GM19035 (cell line): ENCODE measurements around the gene LDB3.

Experiments
- ATAC-seq: cut with Tn5 transposase; IDR thresholded peaks from one replicate; pipeline ENCODE4 v1.9.1; 2021; ENCODE audit not compliant: unreplicated experiment

The LDB3 gene

DNA sequence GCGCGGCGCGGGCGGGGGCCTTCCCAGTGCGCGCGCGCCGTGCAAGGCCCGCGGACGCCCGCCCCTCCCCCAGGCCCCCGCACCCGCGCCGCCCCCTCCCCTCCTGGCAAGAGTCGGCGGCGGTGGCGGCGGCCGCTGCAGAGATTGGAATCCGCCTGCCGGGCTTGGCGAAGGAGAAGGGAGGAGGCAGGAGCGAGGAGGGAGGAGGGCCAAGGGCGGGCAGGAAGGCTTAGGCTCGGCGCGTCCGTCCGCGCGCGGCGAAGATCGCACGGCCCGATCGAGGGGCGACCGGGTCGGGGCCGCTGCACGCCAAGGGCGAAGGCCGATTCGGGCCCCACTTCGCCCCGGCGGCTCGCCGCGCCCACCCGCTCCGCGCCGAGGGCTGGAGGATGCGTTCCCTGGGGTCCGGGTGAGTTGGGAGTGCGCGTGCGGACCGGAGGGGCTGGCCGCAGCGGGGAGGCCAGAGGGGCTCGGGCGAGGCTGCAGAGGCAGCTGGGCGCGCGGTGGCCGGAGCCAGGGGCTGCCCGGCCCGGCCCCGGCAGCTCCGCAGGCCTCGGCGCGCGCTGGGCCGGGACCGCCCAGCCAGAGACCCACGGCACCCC, 88.3 kb downstream of the LDB3 start, which contains the start of gene BMPR1A:
Gene BMPR1A, plus strand, starts transcription at position 109 of the 602 bp plus-strand sequence. CDS start 119,400 bp downstream, outside the sequence.
- peak; percentile 38 for ATAC-seq

DNA sequence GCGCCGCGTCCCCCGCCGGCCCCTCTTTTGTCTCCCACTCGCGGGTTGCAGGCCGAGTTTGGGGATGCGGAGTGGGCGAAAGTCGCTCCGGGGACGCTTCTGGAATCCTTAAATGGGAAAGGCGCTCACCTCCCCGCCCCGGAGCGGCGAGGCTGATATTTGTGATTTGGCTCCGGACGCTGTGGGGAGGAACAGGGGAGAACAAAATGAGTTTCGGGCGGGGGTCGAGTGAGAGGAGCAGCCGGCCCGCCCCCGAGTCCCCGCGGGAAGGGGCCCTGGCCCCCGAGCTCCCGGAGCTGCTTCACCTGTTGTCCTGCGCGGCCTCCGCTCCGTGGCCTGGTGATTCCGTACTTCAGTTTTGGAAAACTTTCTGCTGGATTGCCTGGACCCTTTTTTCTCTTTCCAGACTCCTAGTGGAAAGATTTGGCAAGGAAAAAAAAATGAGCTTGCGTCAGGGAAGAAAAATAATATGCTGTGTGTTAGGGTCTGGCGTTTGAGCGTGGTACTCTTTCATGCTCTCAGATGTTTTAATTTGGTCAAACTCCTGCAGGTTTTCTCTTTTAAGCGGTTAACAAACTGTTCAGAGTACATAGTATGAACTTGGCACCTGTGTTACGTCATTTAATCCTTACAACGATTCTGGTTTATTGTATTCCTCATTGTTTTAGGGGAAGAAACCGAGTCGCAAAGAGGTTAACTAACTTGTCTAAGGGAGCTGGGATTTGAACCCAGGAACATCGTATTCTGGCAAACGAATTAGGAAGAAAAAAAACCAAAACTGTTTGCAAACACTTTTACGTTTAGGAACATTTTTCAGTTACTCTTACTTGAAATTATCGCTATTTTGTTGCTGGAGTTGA, 89.0 kb downstream of the LDB3 start:
- ATAC-seq, result peak; percentile 4

DNA sequence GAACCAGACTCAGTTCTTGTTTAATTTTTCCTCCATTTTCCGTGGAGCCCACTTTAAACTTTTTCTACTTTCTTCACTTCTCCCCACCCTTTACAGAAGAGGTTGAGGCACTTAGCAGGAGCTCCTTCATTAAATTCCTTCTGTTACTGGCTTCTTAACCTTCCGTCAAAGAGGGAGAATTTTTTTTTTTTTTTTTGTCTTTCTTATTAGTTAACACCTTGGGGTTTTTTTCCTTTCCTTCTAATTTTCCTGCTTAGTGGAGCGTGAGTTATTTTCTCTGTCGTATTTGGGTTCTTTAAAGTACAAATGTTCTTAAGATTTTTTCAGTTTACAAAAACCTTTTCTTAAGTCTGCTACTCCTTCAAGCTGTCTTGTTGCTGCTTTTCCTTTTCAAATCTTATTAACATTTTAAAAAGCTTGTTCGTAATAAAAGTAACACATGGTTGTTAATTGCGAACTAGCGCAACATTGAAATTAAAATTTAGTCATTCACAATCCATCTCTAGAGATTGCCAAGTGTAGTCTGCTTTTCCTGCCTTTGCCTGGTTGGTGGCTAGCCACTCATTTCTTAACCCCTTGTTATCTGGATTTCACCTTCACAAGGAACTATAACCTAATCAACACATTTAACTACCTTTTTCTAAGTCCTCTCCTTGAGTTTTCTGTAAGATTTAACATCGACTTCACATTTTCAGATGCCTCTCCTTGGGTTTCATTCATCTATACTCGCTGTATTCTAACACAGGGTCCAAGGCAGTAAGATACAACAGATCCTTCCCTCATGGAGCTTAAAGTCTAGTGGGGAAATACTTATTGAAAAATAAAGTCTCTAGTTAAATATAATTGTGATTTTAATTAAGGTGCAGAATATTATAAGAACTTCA, 90.1 kb downstream of the LDB3 start:
- ATAC-seq, result no peak

DNA sequence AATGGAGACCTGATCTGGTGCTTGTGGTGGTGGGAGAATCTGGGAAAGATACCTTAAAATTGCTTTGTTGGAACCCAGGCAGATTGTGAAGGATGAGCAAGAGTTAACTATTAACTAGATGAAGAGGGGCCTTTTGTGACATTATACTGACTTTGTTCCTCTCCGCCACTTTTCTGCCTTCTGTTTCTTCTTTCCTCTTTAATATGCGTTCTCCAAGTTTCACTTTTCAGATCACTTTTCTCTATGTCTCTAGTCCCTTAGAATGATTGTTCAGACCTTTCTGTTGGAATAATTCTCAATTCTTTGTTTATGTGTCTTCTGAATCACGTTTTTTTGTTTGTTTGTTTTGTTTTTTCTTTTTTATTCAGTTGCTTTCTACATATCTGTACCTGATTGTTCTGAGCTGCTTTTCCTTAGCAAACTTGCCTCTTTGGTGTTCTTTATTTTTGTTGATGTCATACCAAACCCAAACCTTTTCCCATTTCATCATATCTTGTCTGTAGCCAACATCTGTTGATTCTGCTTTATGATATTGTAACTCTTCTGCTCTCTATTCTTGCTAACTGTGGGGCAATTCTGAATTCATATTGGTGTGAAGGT, 90.9 kb downstream of the LDB3 start:
- ATAC-seq, result no peak

DNA sequence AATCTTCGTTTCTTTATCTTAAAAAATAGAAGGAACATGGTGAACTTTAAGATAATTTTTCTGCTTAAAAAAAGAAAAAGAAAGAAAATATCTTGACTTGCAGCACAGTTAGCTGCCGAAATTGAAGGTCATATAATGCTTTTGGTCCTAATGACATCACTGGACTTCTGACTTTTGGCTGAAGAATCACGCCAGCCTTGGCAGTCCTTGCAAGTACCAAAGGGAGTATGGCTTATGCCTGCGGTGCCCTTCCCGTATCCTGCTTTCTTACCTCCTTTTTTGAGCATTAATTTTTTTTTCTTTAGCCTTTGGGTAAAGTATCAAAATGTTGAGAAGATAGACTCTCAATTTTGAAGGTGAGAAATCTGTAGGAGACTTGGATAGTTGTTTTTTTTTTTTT, 95.1 kb downstream of the LDB3 start:
- ATAC-seq, result no peak

DNA sequence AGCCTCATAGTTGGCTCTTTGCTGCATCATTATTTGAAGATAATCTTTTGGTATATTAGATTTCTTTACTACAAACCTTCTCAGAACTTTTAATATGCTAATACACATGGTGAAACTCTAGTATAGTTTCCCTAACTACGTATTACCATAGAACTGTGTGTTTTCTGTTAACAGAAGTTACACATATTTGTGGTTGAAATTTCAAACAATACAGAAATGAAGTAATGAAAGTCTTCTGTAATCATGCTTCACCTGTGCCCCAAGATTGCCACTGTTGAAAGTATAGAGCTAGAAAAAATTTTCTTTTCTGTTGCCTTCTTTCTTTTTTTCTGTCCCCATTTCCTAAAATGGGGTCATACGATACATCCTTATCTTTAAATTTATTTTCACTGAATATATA, 97.2 kb downstream of the LDB3 start:
- ATAC-seq, result no peak

DNA sequence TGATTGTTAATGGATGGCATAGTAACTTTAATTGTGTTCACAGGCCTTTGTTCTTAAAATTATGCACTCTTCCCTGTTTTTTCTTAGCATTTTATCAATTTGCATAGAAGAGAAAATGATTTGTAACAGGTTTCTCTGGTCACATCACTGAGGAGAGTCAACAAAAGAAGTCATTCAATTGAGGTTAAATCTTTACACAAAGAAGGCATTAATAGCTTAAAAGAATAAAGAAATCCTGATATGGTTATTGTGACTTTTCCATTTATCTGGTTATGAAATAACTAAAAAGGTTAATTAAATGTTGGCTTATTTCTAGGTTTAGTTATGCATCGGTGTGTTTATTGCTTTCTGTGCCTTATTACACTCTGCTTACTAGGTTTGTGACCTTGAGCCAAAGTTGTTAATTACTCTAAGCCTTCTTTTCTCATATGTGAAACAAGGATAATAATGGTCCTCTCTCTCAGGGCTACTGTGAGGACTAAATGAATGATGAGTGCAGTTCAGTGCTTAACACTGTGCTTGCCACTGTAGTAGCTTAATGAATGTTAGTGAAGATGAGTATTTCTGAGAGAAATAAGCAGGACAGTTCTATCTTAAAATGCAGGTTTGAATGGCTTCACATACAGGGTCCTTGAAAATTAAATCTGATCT, 100.2 kb downstream of the LDB3 start:
- ATAC-seq, result no peak

DNA sequence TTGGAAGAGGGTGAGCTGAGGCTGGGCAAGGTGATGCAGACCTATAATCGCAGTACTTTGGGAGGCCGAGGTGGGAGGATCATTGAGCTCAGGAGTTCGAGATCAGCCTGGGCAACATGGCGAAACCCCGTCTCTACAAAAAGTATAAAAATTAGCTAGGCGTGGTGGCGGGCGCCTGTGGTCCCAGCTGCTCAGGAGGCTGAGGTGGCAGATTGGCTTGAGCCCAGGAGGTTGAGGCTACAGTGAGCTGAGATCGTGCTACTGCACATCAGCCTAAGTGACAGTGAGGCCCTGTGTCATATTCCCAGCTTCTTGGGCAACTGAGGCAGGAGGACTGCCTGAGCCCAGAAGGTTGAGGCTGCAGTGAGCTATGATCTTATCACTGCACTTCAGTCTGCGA, 101.7 kb downstream of the LDB3 start:
- no peak for ATAC-seq

DNA sequence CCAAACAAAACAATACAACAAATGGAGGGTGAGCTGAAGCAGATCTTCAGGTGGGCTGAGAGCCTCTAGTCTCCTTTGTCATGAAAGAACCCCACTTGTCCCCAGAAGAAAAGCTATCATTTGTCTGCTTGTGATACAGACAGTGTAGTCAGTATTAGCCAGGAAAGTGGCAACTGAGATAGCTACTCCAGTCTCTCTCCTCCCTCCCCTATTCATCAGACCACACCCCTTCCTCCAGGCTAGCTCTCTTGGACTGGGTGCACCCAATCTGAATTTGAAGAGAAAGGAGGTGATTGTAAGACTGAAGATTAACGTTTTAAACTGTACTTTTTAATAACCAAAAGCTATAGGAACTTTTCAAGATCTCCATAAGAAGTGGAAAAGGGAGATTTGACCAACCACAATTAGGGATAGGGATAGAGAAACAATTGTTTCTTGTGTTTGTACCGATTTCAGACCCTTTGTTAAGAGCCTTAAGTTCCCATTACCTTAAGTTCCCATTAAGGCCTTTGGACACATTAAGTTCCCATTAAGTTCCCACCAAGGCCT, 102.2 kb downstream of the LDB3 start:
- ATAC-seq, result no peak

DNA sequence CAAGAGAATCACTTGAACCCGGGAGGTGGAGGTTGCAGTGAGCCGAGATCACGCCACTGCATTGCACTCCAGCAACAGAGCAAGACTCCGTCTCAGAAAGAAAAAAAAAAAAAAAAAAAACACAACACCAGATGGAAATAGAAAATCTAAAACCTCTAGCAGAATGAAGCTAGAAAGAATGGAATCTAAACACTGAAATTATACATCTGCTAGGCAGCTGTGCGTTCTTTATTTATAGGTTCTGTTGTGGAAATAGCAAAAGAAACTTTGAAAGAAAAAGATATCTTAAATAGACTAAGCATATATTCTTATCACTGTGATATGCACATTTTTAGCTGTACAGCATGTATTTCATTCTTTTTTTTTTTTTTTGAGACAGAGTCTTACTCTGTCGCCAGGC, 105.2 kb downstream of the LDB3 start:
- ATAC-seq, result no peak

DNA sequence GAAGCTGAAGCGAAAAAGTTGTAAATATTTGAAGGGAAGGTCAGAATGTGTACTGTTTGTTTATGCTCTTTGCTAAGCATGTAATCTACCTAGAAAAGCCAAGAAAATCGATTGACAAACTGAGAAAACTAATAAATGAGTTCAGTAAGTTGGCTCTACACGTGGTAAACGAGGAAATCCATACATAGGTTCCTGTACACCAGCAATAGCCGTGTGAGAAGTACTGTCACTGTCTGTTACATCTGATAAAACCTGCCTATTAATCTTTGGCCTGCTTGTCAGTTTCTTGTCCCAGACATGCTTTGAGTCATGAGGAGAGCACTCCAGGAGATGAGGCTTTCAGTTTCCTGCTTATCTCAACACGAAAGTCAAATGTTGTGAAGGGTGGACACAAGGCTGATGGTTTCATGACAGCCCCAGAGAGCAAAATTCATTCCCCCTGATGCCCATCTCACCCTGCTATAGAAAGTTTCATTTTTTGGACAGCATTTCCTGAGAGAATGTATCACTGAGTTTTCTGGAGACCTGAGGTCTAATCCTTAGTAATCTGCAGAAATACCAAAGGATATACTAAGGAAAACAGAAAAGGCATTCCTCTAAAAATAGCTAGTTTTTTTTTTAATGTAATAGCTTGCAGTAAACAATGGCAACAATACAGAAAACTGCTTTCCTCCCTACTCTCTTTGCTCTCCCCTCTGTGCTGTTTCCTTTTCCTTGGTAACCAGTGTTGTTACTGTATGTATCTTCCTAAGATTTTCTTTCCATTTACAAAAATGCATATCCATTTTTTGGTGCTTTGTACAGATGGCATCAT, 107.0 kb downstream of the LDB3 start:
- ATAC-seq, result peak; percentile 56

DNA sequence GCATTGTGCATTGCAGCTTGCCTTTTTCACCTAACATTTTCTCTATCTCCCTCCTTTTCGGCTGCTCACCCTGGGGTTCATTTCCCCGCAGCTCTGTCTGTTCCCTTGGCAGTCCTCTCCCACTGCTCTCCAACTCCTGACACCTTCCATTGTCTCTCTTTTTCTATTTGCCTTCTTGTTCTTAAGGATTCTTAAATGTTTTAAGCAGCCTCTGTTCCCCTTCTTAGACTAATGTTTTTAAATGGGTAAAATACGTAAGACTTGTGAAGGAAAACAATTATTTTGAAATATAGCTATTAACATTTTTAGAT, 107.5 kb downstream of the LDB3 start:
- no peak for ATAC-seq

DNA sequence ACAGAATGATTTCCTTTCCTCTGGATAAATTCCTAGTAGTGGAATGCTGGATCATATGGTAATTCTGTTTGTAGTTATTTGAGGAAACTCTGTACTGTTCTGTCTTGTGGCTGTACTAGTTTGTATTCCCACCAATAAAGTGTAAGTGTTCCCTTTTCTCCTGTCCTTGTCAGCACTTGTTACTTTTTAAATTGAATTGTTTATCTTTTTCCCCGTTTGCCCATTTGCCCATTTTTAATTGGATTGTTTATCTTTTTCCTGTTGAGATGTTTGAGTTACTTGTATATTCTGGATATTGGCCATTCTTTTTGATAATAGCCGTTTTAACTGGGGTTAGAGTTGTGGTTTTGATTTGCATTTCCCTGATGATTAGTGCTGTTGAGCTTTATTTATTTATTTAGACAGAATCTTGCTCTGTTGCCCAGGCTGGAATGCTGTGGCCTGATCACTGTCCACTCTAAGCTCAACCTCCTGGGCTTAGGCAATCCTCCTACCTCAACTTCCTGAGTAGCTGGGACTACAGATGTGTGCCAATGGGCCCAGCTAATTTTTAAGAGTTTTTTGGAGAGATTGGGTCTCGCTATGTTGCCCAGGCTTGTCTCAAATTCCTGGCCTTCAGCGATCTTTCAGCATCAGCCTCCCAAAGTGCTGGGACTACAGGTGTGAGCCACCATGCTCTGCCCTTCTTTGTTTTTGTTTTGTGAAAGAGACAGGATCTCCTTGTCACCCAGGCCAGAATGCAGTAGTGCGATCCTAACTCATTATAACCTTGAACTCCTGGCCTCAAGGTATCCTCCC, 111.1 kb downstream of the LDB3 start:
- no peak for ATAC-seq

DNA sequence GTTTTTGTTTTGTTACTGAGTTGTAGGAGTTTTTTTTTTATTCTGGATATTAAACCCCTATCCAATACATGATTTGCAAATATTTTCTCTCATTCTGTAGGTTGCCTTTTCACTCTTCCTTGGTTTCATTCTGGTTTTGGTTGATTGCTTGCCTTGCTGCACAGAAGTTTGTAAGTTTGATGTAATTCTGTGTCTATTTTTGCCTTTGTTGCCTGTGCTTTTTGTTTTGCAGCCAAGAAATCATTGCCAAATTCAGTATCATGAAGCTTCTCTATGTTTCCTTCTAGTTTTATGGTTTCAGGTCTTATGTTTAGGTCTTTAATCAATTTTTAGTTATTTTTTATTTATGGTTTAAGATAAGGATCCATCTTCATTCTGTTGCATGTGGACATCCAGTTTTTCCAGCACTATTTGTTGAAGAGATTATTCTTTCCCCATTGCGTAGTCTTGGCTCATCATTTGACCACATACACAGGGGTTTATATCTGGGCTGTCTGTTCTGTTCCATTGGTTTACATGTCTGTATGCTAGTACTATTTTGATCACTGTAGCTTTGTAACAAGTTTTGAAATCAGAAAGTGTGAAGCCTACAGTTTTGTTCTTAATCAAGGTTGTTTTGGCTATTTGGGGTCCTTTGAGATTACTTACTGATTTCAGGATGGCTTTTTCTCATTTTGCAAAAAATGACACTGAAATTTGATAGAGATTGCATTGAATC, 114.5 kb downstream of the LDB3 start:
- ATAC-seq, result peak; percentile 85

DNA sequence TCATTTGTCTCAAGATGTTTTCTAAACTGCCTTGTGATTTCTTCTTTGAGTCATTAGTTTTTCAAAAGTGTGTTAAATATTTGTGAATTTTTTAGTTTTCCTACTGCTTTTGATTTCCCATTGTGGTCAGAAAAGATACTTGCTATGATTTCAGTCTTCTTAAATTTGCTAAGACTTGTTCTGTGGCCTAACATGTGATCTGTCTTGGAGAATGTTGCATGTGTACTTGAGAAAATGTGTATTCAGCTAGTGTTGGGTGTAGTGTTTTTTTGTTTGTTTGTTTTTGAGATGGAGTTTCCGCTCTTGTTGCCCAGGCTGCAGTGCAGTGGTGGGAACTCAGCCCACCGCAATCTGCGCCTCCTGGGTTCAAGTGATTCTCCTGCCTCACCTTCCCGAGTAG, 116.7 kb downstream of the LDB3 start:
- ATAC-seq, result no peak
